ENCODE data around the gene NOL6. TPM values are rescaled to one million over a fixed set of nuclear protein-coding genes. Genes with fewer than 3 reads are reported as not detected.
A peak's percentile ranks its signal among the peaks of the same experiment; 100 is the strongest.

The NOL6 gene
- total RNA-seq, 4 donors from 2014 or later = 40.4 to 50.4 (median 44.1) TPM

DNA sequence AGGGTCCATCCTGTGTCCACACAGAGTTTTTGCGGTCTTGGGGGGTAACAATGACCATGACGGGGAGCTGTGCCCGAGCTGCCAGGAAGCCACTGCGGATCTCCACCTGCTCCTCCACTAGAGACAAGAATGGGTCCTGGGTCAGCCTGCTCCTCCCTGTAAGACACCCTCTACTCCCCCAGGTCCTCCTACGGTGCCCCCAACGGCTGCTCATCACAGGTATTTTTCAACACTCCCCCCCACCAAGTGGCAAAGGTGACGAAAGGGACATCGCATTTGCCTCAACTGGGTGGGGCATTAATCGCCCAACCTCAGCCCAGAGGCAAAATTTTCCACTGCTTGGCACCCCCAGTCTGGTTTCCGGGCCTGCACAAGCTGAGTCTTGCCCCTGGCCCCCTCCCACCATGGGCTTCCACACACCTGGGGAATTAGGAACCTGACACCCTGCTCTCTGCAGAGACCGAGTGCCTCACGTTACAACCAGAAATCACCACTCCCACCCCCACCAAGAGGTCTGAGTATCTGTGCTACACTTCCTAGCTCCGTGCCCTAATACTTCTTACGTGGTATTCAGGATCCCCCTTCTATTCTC is 9.6 kb downstream of the NOL6 start:
- DNase-seq (ENCODE audit: low spot score in 2 of 2) = peak in 1 of 2 donors; percentile 70
- Histone ChIP-seq H3K4me3 (no peak overlapping the region), H3K27me3 (no peaks in the 10 kb centered on the region), H3K27ac (no peak overlapping the region), H3K4me1 (peaks cover 43% of the 10 kb centered on the region), H3K9me3 (no peaks in the 10 kb centered on the region), H3K36me3 (peaks cover 76% of the 10 kb centered on the region)
- WGBS = 75% methylated on average over 14 of the region's 14 CpGs
- TF ChIP-seq POLR2AphosphoS5 (IDR thresholded peaks at IDR 0.05) (no peak), EP300 (IDR thresholded peaks at IDR 0.05) (no peak), POLR2A (IDR thresholded peaks at IDR 0.05) (no peak)
- TF ChIP-seq, protein P1, sequence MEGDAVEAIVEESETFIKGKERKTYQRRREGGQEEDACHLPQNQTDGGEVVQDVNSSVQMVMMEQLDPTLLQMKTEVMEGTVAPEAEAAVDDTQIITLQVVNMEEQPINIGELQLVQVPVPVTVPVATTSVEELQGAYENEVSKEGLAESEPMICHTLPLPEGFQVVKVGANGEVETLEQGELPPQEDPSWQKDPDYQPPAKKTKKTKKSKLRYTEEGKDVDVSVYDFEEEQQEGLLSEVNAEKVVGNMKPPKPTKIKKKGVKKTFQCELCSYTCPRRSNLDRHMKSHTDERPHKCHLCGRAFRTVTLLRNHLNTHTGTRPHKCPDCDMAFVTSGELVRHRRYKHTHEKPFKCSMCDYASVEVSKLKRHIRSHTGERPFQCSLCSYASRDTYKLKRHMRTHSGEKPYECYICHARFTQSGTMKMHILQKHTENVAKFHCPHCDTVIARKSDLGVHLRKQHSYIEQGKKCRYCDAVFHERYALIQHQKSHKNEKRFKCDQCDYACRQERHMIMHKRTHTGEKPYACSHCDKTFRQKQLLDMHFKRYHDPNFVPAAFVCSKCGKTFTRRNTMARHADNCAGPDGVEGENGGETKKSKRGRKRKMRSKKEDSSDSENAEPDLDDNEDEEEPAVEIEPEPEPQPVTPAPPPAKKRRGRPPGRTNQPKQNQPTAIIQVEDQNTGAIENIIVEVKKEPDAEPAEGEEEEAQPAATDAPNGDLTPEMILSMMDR (IDR thresholded peaks at IDR 0.05) = no peak

DNA sequence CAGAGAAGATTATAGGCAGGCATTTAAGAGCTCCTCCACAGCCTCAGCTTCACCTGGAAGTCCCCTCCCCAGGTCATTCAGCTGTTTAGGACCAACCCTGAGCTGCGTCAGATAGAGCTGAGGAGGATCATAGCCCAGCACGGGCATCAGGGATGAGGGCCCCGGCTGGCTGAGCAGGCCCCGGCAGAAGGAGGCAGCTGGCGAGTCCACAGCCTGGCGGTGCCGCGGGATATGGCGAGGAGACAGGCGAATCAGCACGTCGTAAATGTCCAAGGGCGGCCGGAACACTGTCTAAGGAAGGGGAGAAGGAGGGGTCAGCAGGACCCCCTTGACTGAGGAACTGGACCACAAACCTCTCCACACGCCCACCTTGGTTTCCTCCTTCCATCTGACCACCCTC is 10.6 kb downstream of the NOL6 start:
- Histone ChIP-seq H3K27me3 (no peaks in the 10 kb centered on the region), H3K4me3 (no peak overlapping the region), H3K4me1 (peaks cover 51% of the 10 kb centered on the region), H3K36me3 (peaks cover 66% of the 10 kb centered on the region), H3K27ac (no peak overlapping the region), H3K9me3 (no peaks in the 10 kb centered on the region)
- TF ChIP-seq EP300 (IDR thresholded peaks at IDR 0.05) = no peak
- TF ChIP-seq POLR2A (IDR thresholded peaks at IDR 0.05) = no peak
- TF ChIP-seq POLR2AphosphoS5 (IDR thresholded peaks at IDR 0.05) = no peak
- TF ChIP-seq, protein P1 (IDR thresholded peaks at IDR 0.05) = no peak
- no peak for DNase-seq (ENCODE audit: low spot score in 2 of 2)
- 85% methylated on average over 15 of the region's 15 CpGs for WGBS

DNA sequence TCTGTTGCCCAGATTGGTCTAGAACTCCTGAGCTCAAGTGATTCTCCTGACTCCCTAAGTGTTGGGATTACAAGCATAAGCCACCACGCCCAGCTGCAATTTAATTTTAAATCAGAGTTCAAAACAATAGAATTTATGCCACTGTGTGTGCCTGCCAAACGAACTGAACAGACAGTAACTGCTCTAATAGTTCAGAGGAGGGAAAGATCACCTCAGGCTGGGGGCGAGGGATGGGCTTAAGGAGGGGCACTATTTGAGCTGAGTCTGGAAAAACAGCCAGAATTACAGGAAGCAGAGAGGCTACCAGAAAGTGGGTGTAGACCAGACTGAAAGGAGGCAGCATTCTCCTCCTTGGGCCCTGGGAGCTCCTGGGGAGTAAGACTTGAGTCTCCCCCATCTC is 12.2 kb downstream of the NOL6 start:
- no peak for DNase-seq (ENCODE audit: low spot score in 2 of 2)
- WGBS = 33% methylated on average over 3 of the region's 3 CpGs
- H3K9me3 ChIP-seq = no peaks in the 10 kb centered on the region
- H3K27me3 ChIP-seq = no peaks in the 10 kb centered on the region
- H3K36me3 ChIP-seq = peaks cover 49% of the 10 kb centered on the region
- TF ChIP-seq EP300 (IDR thresholded peaks at IDR 0.05) = no peak
- no peak for TF ChIP-seq POLR2AphosphoS5 (IDR thresholded peaks at IDR 0.05)
- no peak for TF ChIP-seq POLR2A (IDR thresholded peaks at IDR 0.05)
- TF ChIP-seq, protein P1 (IDR thresholded peaks at IDR 0.05) = no peak
- H3K27ac ChIP-seq = peak overlapping the region; percentile 9
- peaks cover 56% of the 10 kb centered on the region for H3K4me1 ChIP-seq
- no peak overlapping the region for H3K4me3 ChIP-seq

DNA sequence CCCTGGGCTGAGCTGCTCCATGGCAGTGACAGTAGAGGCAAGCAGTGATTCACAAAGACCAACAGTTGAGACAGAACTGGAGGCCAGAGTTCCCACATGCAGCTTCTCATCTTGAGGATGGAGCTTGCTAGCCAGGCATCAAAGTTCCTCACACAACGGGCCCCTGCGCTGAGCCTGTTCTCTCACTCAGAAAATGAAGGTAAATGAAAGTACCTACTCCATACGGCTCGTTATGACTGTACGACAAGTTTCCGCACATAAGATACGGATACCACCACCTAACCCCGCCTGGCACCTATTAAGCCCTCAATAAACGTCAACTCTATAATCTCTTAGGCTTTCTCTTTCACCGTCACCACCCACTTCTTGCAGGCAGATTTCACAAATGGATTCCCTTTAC is 12.9 kb downstream of the NOL6 start:
- H3K27ac ChIP-seq = peak overlapping the region; percentile 9

DNA sequence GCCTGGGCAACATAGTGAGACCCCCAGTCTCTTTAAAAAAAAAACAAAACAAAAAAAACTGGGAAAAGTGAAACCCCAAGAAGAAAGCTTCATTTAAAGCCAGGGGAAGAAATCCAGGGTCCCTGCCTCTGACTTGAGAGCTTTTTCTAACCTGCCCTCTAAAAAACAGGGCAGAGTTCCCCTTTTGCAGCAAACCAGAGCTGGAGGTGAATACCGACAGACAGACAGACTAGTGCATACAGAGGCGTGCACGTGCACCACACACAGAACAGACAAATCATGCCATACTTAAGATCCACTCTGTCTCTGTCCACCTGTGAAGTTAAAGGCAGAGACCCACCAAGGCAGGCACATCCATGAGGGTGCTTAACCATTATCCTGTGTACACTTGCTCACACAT is 14.6 kb downstream of the NOL6 start:
- Histone ChIP-seq H3K27ac (no peak overlapping the region), H3K4me1 (peaks cover 47% of the 10 kb centered on the region), H3K4me3 (no peak overlapping the region), H3K27me3 (no peaks in the 10 kb centered on the region), H3K9me3 (no peaks in the 10 kb centered on the region), H3K36me3 (peaks cover 25% of the 10 kb centered on the region)
- WGBS = 63% methylated on average over 3 of the region's 3 CpGs
- no peak for DNase-seq (ENCODE audit: low spot score in 2 of 2)
- TF ChIP-seq POLR2AphosphoS5 (IDR thresholded peaks at IDR 0.05) = no peak
- TF ChIP-seq, protein P1 (IDR thresholded peaks at IDR 0.05) = no peak
- TF ChIP-seq EP300 (IDR thresholded peaks at IDR 0.05) = no peak
- no peak for TF ChIP-seq POLR2A (IDR thresholded peaks at IDR 0.05)

More for the DNA sequence above, 12.9 kb downstream of the NOL6 start:
- no peak for DNase-seq (ENCODE audit: low spot score in 2 of 2)
- Histone ChIP-seq H3K4me1 (peaks cover 56% of the 10 kb centered on the region), H3K9me3 (no peaks in the 10 kb centered on the region), H3K36me3 (peaks cover 43% of the 10 kb centered on the region), H3K4me3 (no peak overlapping the region), H3K27me3 (no peaks in the 10 kb centered on the region)
- TF ChIP-seq, protein P1 (IDR thresholded peaks at IDR 0.05) = no peak
- TF ChIP-seq POLR2A (IDR thresholded peaks at IDR 0.05) = no peak
- TF ChIP-seq POLR2AphosphoS5 (IDR thresholded peaks at IDR 0.05) = no peak
- TF ChIP-seq EP300 (IDR thresholded peaks at IDR 0.05) = no peak
- WGBS = 78% methylated on average over 10 of the region's 10 CpGs
